GM18502 (cell line): ENCODE measurements around the gene KRTAP13-2.

Experiments
- ATAC-seq: cut with Tn5 transposase; IDR thresholded peaks from one replicate; pipeline ENCODE4 v1.9.1; 2021; ENCODE audit warnings: mild to moderate bottlenecking; ENCODE audit not compliant: unreplicated experiment, poor library complexity

KRTAP13-2 gene

DNA sequence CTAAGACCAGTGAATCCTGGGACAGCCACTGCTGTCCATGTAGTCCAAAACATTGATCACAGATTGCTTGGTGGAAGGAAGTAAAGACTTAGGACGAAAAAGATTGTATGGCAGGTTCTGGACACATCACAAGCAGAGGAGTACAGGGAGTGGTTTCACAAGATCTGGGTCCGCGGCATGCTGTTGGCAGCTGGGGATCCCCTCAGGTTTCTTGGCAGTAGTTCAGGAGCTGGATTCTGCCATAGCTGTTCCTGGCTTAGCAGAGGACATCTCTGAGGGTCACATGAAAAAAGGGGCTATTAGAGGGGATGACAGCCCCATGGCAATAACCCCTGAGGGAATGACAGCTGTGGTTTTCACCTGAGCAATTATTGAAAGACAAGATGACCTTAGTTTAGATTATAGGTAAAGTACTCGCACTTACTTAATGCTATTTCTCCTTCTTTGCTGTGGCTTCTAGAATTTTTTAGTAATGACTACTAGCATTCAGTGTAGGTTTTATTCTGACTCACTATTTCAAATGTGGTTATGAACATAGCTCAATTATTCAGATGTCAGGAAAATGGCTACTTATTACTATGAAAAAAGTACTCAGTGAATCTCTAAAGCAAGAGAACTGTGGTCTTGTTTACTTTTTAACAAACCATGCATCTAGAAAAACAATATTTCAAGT is 42.7 kb downstream of the KRTAP13-2 start:
- ATAC-seq, result no peak

DNA sequence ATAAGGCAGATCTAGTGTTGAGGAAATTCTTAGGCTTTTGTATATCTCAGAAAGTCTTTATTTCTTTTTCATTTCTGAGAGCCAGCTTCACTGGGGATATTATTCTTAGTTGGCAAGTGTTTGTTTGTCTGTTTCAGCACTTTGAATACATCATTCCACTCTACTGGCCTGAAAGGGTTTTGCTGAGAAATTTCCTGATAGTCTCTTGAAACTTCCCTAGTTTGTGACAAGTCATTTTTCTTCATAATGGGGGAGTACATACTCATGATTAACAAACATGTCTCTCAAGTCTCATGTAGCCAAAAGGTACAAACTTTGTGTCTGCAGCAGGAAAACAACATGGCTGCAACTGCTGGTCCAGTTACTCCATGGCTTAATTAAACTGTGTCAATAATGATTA is 45.7 kb downstream of the KRTAP13-2 start:
- ATAC-seq, result no peak
